Non-pigmented ciliary epithelial cell (primary cell): ENCODE data around the gene ATP6AP1.
"Not testable (repeated sequence)": the region's sequence is repeated elsewhere in the genome, so short reads cannot be mapped to it uniquely, and the experiment has no call there.

Source experiments
- DNase-seq: peaks from one replicate; pipeline ENCODE4 v3.0.0-alpha.2; 2010; ENCODE audit warnings: low read depth

The ATP6AP1 gene

DNA sequence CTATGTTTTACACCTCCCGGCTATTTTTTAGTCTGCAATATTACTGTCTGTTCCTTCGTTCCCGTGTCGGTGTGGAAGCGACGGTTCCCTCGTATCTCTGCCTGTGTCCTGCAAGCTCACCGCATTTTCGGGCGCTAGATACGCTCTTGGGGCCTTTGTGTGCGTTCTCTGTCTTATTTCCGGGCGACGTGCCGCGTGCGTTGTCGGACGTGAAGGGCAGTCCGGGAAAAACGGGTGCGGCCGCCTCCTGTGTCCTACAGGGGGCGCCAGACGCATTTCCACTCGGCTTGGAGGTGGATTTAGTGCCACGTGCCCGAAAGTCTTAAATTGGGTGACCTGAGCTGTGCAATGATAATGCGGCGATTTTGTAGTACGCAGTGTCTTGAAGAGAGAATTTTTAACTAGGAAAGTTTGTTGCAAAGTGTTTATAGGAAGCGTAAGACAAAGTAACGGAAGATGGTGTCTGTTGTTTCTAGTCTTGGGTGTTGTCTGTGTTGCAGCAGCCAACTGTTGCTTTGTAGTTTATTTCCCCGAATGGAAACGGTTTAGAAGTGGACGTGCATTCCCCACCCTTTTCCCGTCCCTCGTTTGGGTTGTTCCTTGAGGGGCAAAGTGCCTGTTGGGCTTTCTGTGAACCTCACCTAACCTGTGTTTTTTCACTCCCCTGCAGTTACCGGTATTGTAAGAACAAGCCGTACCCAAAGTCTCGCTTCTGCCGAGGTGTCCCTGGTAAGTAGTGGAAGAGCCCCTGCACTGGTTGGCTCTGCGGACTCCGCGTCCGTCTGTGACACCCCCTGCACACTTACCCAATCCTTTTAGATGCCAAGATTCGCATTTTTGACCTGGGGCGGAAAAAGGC is 29.6 kb upstream of the ATP6AP1 start:
- DNase-seq: no peak

- DNase-seq: no peak
Observed at GRCh38 chrX:154399527-154400368, 28.7 kb upstream of the ATP6AP1 start.

DNA sequence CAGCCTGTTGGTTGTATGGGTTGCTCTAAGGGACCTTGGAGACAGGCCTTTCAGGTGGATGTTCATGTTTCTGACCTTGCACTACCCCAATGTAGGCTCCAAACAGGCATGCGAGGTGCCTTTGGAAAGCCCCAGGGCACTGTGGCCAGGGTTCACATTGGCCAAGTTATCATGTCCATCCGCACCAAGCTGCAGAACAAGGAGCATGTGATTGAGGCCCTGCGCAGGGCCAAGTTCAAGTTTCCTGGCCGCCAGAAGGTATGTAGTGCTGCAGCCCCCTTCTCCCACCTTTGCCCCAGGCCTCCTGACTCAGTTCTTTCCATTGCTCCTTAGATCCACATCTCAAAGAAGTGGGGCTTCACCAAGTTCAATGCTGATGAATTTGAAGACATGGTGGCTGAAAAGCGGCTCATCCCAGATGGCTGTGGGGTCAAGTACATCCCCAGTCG is 28.1 kb upstream of the ATP6AP1 start:
- not testable (repeated sequence) for DNase-seq

- DNase-seq: no peak
Observed at GRCh38 chrX:154401045-154401799, 27.3 kb upstream of the ATP6AP1 start.

DNA sequence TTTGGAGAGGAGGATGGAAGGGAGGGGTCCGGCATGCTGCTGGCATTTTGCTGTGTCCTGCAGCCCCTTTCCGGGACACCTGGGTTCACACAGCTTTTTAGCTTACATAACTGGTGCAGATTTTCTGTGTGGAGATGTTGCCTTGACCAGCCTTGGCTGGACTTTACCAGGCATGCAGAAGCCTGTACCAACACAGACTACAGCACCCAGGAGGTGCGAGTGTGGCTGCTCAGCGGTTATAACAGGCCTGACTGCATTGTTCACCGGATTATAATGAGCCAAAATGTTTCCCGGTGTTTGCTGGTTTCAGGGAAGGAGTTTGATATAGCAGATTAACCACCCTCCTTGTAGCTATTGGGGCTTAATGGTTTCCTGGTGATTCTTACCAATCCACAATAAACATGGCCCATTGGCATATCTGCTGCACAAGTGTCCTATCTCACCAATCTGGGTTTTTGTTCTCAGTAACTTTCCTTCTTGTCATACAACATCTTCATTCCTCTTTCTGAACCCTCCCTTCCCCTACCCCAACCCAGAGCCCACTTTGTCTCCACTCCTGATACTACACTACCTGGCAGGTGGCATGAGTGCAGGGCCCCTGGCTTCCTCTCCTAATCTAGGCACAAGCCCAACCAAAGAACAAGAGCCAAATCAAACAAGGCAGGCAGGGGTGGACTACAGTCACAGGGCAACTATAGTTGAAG is 26.4 kb upstream of the ATP6AP1 start:
- no peak for DNase-seq

- DNase-seq: no peak
Observed at GRCh38 chrX:154402622-154403127, 25.8 kb upstream of the ATP6AP1 start.

GRCh38 chrX:154403192-154403591 is 25.3 kb upstream of the ATP6AP1 start:
- no peak for DNase-seq

- no peak for DNase-seq
Observed at GRCh38 chrX:154403858-154404257, 24.6 kb upstream of the ATP6AP1 start.

GRCh38 chrX:154404625-154405192 is 23.8 kb upstream of the ATP6AP1 start:
- no peak for DNase-seq

DNA sequence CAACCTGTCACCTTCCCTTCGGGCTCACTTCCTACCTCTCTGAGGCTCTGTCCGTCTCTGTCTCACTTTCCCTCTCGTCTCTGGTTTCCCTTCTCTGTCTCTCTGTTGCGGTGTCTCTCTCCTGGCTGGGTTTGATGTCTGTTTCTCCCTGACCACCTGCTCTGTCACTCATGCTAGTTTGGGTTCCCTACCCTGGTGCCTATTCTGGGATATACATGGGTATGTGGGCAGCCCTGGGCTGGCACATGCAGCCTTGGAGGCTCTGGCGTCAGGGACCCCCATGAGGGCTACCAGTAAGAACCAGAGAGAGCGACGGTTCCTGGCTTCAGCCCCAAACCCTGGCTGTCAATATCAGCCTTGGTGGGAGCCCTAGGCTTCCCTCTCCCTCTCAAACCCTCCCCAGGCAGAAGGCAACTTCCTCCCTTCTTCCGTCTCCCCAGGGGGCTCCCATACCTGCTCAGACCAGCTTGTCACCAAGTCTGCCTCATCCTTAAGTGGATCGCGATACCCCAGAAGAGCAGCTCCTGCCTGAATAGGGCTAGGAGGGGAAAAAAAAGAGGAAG is 19.7 kb upstream of the ATP6AP1 start:
- DNase-seq: no peak

DNA sequence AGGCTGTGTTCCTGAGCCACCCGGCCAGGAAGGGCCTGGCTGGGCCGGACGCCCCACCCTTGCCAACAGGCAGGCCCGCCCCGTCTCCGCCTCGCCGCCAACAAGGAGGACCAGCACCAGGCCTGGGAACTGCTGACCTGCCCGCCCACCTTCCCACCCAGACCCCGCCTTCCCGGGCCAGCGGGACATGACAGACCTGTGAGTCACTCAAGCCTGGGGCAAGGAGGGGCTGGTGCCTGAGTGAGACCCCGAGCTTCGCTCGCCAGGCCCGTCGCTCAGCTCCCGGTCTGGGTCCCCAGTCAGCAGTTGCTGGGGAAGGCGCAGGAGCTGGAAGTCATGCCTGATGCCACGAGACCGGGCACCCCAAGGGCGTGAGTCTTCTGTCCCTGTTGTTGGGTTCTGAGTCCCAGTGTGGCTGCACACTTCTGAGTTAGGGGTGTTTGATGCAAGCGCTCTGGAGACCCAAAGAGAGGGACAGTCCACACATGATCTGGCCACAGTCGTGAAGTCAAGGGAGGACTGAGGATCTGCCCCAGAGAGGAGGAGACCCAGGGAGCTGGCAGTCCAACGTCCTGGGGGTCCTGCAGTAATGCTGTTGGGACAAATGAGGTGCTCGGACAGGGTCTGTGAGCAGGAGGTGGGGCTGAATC is 19.1 kb upstream of the ATP6AP1 start, which contains the start of gene DNASE1L1:
Gene DNASE1L1, minus strand, starts transcription at position 33 of the 650 bp plus-strand sequence. CDS start 3,686 bp downstream, outside the sequence.
- DNase-seq: no peak

DNA sequence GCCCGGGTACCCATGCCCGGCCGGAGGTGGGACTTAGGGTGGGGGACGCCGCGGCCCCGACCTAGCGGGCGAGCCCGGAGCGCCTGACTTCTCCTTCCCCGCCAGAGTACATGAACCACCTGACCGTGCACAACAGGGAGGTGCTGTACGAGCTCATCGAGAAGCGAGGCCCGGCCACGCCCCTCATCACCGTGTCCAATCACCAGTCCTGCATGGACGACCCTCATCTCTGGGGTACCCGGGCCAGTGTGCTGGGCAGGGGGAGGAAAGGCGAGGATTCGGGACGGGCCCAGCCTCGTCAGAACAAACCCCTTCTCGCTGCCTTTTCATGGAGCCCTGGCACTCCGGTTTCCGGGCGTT is 16.5 kb upstream of the ATP6AP1 start:
- DNase-seq: no peak

GRCh38 chrX:154412468-154412867 is 16.0 kb upstream of the ATP6AP1 start:
- no peak for DNase-seq

- DNase-seq: no peak
Observed at GRCh38 chrX:154413142-154413541, 15.3 kb upstream of the ATP6AP1 start.

GRCh38 chrX:154417157-154417556 is 11.3 kb upstream of the ATP6AP1 start:
- DNase-seq: no peak

DNA sequence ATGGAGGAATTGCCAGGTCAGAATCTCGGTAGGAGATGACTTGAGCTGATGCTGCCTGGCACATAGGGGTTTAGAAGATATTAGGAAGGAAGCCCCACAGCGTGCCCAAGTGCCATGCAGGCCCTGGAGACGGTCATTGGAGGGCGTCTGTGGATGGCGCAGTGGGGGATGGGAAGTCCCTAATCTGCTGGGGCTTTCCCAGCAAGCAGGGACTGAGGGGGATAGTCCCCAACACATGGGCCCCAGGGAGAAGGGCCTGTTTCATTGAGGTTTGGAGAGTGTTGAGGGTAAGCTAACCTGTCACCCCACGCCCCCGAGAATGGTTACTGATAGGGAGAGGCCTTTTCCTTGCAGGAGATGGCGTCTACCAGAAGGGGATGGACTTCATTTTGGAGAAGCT is 9.3 kb upstream of the ATP6AP1 start:
- DNase-seq: no peak

DNA sequence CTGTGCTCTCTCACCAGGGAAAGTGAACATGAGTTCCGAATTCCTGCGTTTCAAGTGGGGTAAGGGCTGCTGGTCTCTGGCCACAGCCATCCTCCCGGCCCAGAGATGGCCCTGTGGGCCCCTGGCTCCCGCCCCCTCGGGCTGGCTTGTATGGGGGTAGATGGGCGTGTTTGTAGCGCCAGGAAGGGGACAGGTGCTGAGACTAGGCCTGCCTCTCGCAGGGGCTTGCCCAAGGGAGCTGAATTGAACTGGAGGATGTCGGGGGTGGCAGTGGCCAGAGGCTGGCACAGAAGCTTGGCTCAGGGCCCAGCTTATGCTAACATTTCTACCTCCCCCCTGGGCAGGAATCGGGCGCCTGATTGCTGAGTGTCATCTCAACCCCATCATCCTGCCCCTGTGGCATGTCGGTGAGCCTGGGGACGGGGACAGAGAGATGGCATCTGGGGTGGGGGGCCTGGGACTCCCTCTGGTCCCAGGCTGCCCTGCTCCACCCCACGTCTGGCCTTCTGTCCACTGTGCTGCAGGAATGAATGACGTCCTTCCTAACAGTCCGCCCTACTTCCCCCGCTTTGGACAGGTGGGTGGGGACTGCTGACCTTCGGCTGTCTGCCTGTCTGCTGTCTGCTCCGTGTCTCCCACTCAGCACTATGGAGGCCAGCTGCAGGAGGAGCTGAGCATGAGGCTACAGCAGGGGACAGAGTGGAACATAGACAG is 8.6 kb upstream of the ATP6AP1 start:
- DNase-seq: no peak

GRCh38 chrX:154420402-154420756 is 8.1 kb upstream of the ATP6AP1 start:
- no peak for DNase-seq

DNA sequence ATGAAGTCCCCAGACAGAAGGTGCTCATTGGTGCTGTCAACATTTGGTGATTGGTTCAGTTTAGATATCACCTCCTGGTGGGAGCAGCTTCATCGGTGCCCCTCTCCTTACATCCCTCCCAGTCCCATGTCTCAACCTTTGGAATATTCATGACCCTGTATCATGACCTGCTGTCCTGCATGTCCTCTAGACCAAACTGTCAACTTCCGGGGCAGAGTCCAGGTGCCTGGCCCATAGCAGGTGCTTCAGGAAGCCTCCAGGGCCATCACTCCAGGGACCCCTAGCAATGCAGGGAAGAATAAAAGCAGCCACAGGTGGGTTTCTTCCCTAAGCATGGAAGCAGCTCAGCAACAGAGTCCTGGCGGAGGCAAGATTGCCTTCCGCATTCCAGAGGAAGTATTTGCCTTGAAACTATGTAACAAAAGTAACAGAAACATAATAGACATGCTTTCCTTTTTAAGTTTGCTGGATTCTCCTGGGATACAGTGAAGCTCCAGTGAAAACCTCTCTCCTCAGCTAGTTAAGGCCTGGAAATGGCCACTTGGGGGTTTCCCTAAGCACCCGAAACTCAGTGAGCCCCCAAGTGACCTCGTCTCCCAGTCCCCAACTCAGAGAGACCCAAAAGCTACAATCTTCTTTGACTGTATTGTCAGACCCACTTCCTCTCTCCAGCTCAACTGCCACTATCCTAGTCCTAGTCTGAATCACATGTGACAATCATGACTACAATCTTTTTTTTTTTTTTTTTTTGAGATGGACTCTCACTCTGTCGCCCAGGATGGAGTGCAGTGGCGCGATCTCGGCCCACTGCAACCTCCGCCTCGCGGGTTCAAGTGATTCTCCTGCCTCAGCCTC is 1.3 kb upstream of the ATP6AP1 start:
- DNase-seq: no peak
